Adipose tissue (tissue), 3 donors: ENCODE results near the gene CD27. TPM values are rescaled to one million over a fixed set of nuclear protein-coding genes. Genes with fewer than 3 reads are reported as not detected.
"Not testable (repeated sequence)": the region's sequence is repeated elsewhere in the genome, so short reads cannot be mapped to it uniquely, and the experiment has no call there.

Source experiments
- H3K27ac ChIP-seq: one replicate; pipeline ENCODE4 v1.5.1; 2013; ENCODE audit warnings: low read depth, low read length
- WGBS, 3 donors: extraction: QIAGEN DNeasy Blood & Tissue Kit; methylation state at CpG; one replicate each; pipeline ENCODE4 v1.1.7; 2013; 5-methylcytosine and 5-hydroxymethylcytosine counted together
- polyA plus RNA-seq, 3 donors: library from polyadenylated mRNA; stranded (reverse); fragments of 200-250 nt; gene quantifications; one replicate each; pipeline ENCODE4 v1.2.3, GENCODE V29; 2013
- donor health status: healthy with polysubstance abuse.
- donor health status: Bipolar disorder and iron deficiency.
- donor health status: healthy.

Gene CD27
- polyA plus RNA-seq, 3 donors: 0.82 to 1.1 TPM; not detected in 1

GRCh38 chr12:6457220-6457945 lies 12.6 kb downstream of the CD27 start:
- WGBS, 3 donors: 89 to 93% (median 89%) methylated on average over 12 of the region's 12 CpGs
- H3K27ac ChIP-seq: no peak overlapping the region

- WGBS, 3 donors: 89 to 95% (median 94%) methylated on average over 14 of the region's 14 CpGs
- no peak overlapping the region for H3K27ac ChIP-seq
These were observed 13.7 kb downstream of the CD27 start for GRCh38 chr12:6458281-6459003.

DNA sequence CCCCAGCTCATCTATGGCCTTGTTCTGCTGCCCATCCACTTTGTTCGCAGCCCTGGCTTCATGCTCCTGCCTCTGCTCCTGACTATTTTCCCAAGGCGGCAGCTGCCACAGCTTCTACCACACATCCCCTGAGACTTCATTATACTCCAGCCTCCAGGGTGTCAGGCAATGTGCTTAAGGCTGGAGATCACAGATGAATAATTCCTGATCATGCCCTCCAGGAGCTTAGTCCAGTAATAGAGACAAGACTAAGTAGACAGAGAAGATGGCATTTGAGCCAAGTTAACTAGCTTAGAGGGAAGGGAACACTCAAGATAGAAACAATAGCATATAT lies 14.2 kb downstream of the CD27 start:
- 90 to 95% (median 93%) methylated on average over 2 of the region's 2 CpGs for WGBS, 3 donors

GRCh38 chr12:6460751-6461371 lies 16.1 kb downstream of the CD27 start:
- H3K27ac ChIP-seq: no peak overlapping the region
- WGBS, 3 donors: 74 to 82% (median 82%) methylated on average over 10 of the region's 10 CpGs

More for the DNA sequence above, 14.2 kb downstream of the CD27 start:
- no peak overlapping the region for H3K27ac ChIP-seq

DNA sequence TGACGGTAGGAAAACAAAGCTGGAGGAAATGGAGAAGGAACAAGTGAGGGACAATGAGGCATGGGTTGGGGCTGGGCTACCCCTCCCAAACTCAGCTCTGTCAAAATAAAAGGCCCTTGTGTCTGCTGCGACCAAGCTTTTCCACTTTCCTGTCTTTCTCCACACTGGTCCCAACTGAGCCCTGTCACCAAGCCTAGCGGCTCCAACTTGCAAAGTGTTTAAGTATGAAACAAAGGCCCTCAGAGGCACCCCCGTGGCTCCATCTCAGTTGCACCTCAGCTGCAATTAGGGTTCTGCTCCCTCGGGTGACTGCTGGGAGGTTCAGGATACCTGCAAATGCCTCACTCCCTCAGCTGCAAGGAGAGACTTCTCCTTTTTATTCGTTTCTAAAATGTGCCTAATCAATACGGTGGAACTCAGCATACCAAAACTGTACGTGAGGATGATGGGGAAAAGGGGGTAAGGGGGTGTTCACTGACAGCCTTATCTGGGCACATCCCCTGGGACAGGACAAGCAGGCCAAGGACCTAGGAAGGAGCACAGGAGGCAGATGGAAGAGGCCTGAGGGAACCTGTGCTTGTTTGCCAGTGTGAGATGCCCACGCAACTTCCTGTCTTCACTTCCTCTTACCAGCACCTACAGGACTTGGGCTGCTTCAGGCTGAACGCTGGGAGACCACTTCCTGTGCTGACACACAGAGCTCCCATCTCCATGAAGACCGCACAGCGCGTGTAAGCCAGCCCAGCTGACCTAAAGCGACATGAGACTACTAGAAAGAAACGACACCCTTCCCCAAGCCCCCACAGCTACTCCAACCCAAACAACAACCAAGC lies 16.9 kb downstream of the CD27 start:
- WGBS, 3 donors: 44 to 81% (median 53%) methylated on average over 15 of the region's 15 CpGs
- H3K27ac ChIP-seq: peak overlapping the region; percentile 23

DNA sequence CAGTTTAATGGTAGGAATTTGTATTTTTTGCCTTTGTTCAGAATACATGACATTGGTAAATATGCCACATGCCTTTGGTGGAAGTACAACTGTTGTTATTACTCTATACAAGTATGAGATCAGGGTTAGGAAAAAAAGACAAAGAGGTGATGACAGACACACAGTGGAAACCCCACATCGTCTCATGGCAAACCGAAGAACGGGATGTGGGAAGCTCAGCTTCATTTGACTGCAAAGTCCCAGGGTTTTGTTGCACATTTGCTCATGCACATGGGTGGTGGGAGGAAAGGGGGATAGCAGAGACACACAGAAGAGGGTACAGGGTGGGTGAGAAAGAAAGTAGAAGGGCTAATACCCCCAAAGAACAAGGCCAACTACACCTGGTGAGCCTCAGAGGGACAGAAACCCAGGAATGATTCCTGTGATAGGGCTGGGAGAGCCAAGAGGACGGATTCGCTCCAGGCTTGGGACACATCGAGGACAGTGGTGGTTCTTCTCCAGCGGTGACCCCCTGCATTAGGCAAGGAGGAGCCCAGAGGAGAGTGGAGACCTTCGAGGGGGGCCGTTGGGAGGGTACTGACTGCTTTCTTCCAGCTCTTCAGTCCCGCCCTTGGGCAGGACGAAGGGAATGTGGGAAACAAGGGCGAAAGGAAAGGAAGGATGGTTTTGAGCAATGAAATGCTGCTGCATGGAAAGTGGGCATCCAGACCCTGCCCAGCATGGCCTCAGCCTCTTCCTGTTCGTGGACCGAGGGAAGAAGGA lies 17.7 kb downstream of the CD27 start:
- peak overlapping the region; percentile 23 for H3K27ac ChIP-seq
- WGBS, 3 donors: 73 to 88% (median 78%) methylated on average over 14 of the region's 14 CpGs

- 42 to 75% (median 43%) methylated on average over 7 of the region's 7 CpGs for WGBS, 3 donors
- no peak overlapping the region for H3K27ac ChIP-seq
These were observed 18.5 kb downstream of the CD27 start for GRCh38 chr12:6463216-6463615.

DNA sequence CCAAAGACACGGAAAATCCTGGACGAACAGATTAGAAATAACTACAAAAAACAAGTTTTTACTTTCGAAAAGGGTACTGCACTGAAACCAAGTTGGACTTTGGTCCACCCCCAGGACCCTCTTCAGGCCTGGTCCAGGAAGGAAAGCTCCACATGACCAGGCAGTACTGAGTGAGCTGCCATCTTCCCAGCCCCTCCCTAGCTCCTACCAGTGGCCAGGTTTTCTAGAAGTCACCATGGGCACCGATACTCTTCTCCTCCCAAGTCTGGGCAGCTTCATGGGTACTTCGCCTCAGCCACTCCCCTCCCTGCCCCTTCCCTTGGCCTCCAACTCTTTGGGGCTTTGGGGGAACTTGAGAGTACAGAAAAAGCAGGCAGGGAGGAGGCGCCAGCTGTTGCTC lies 19.1 kb downstream of the CD27 start:
- H3K27ac ChIP-seq: no peak overlapping the region
- WGBS, 3 donors: 84 to 87% (median 85%) methylated on average over 6 of the region's 6 CpGs

- H3K27ac ChIP-seq: no peak overlapping the region
- 88 to 94% (median 92%) methylated on average over 8 of the region's 8 CpGs for WGBS, 3 donors
These were observed 19.8 kb downstream of the CD27 start for GRCh38 chr12:6464531-6464930.

DNA sequence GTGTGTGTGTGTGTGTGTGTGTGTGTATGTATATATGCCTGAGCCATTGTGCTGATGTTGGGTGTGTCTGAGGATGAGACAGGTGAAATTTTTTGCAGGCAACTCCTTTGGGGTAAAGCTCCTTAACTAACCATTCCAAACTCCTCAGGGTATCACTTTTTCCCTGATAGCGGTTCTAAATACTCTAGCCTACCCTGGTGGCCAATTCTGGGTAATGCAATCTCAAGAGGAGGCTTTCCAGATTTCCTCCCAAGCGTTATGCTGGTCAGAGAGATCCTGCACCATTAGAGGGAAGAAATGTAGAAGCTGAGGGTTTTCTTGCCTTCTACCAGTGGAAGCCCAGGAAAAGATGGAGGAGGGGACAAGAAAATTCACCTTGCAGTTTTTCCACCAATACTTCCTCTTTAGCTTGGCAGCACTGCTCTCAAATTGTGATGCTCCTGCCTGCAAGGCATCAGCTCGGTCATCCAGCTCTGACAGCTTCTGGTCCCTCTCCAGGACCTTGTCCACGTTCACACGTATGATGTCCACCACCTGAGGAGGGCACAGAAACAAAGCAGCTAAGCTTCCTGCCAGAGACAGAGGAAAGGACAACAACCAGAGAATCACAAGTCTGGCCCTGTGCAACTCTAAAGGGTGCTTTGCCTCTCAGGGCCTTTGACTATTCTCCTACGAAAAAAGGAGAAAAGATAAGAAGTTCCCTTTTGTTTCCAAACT lies 20.9 kb downstream of the CD27 start:
- WGBS, 3 donors: 37 to 45% (median 39%) methylated on average over 6 of the region's 6 CpGs
- no peak overlapping the region for H3K27ac ChIP-seq

DNA sequence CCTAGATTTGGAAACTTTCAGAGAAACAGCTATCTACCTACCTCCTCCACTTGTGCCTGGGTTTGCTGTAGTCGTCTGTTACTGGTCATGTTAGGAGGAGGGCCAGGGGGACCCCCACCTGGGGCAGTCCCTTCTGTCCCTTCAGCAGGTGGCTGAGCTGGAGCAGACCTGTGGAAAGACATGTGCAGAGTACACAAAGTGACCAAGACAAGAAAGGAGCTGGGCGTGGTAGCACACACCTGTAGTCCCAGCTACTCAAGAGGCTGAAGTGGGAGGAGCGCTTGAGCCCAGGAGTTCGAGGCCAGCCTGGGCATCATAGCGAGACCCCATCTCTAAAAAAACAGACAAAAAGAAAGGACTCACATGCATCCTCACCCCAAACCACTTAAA lies 21.4 kb downstream of the CD27 start:
- no peak overlapping the region for H3K27ac ChIP-seq
- 93 to 94% (median 94%) methylated on average over 5 of the region's 5 CpGs for WGBS, 3 donors

GRCh38 chr12:6466751-6467150 lies 22.0 kb downstream of the CD27 start:
- WGBS, 3 donors: 76 to 92% (median 89%) methylated on average over 4 of the region's 4 CpGs
- not testable (repeated sequence) for H3K27ac ChIP-seq

DNA sequence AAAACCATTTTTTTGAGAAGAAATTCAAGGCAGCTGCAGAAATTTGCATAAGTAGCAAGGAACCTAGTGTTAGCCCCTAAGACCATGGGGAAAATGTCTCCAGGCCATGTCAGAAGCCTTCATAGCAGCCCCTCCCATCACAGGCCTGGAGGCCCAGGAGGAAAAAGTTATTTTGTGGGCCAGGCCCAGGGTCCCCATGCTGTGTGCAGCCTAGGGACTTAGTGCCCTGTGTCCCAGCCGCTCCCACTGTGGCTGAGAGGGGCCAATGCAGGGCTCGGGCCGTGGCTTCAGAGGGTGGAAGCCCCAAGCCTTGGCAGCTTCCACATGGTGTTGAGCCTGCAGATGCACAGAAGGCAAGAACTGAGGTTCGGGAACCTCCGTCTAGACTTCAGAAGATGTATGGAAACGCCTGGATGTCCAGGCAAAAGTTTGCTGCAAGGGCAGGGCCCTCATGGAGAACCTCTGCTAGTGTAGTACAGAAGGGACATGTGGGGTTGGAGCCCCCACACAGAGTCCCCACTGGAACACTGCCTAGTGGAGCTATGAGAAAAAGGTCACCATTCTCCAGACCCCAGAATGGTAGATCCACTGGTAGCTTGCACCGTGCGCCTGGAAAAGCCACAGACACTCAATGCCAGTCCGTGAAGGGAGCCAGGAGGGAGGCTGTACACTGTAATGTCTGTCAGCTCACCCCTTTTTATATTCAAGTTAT lies 23.0 kb downstream of the CD27 start:
- not testable (repeated sequence) for H3K27ac ChIP-seq
- WGBS, 3 donors: 94 to 97% (median 94%) methylated on average over 9 of the region's 9 CpGs

DNA sequence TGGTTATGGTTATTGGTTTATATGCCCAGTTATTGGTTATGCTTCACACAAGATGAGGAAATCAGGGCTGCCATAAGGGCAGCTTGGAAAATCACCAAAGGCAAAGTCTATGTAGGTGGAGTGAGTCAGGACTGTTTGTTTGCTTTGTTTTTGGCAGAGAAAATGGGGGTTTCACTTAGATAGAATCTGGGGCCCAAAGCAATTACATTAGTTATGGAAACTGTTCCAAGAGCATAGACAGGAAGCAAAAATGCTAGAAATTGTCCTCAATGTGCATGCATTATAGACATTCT lies 23.5 kb downstream of the CD27 start:
- H3K27ac ChIP-seq: no peak overlapping the region

- WGBS, 3 donors: 73 to 85% (median 82%) methylated on average over 6 of the region's 6 CpGs
- H3K27ac ChIP-seq: no peak overlapping the region
These were observed 24.3 kb downstream of the CD27 start for GRCh38 chr12:6469092-6469491.

GRCh38 chr12:6469609-6470374 lies 25.0 kb downstream of the CD27 start:
- H3K27ac ChIP-seq: peak overlapping the region; percentile 46
- 28 to 29% (median 28%) methylated on average over 15 to 16 of the region's 16 CpGs for WGBS, 3 donors
